Neural cell (in vitro differentiated cells): ENCODE results near the gene NR2F1-AS1. TPM values are rescaled to one million over a fixed set of nuclear protein-coding genes. Genes with fewer than 3 reads are reported as not detected.

Experiments
- H2AFZ ChIP-seq: fragments of 200-600, 300-800 bp; sonication (generic), shearing (Covaris generic); 2 replicates; pipeline ENCODE4 v1.6.0; 2014; ENCODE audit warnings: low read depth, mild to moderate bottlenecking, antibody characterized with exemption, low read length, moderate library complexity
- H3F3A ChIP-seq: fragments of 200-600 bp; shearing (Covaris generic); 2 replicates; pipeline ENCODE4 v1.6.1; 2016; ENCODE audit warnings: mild to moderate bottlenecking, moderate library complexity, mixed read lengths, antibody characterized with exemption, low read length; ENCODE audit not compliant: insufficient read depth, poor library complexity, severe bottlenecking
- H3K27ac ChIP-seq: fragments of 200-600, 300-800 bp; sonication (generic), shearing (Covaris generic); 2 replicates; pipeline ENCODE4 v1.5.1; 2014; ENCODE audit warnings: mild to moderate bottlenecking, low read length, moderate library complexity
- H3K27me3 ChIP-seq: fragments of 300-800, 200-600 bp; sonication (generic), shearing (Covaris generic); 2 replicates; pipeline ENCODE4 v1.6.0; 2014; ENCODE audit warnings: mild to moderate bottlenecking, low read depth, low read length, moderate library complexity; ENCODE audit not compliant: insufficient read depth
- H3K36me3 ChIP-seq: fragments of 300-800, 200-600 bp; sonication (generic), shearing (Covaris generic); 2 replicates; pipeline ENCODE4 v1.5.1; 2014; ENCODE audit warnings: mild to moderate bottlenecking, antibody characterized with exemption, low read length, moderate library complexity; ENCODE audit not compliant: insufficient read depth
- H3K4me2 ChIP-seq: fragments of 300-800, 200-600 bp; sonication (generic), shearing (Covaris generic); 2 replicates; pipeline ENCODE4 v1.6.0; 2014; ENCODE audit warnings: mild to moderate bottlenecking, low read length
- H3K4me3 ChIP-seq: fragments of 300-800, 200-600 bp; sonication (generic), shearing (Covaris generic); 2 replicates; pipeline ENCODE4 v1.5.1; 2014; ENCODE audit warnings: mild to moderate bottlenecking, low read length, moderate library complexity
- H3K79me2 ChIP-seq: fragments of 200-600 bp; shearing (Covaris generic); replicated peaks from 2 replicates; pipeline ENCODE4 v1.6.0; 2014; ENCODE audit warnings: mild to moderate bottlenecking, low read length, moderate library complexity; ENCODE audit not compliant: insufficient read depth
- H3K9ac ChIP-seq: fragments of 300-800, 200-600 bp; sonication (generic), shearing (Covaris generic); 2 replicates; pipeline ENCODE4 v1.6.1; 2016; ENCODE audit warnings: mild to moderate bottlenecking, low read length, mixed read lengths
- H3K9me2 ChIP-seq: fragments of 200-600 bp; shearing (Covaris generic); 2 replicates; pipeline ENCODE4 v1.6.1; 2016; ENCODE audit warnings: mild to moderate bottlenecking, low read length, mixed read lengths; ENCODE audit not compliant: insufficient read depth
- H3K9me3 ChIP-seq: fragments of 200-600, 300-800 bp; sonication (generic), shearing (Covaris generic); 2 replicates; pipeline ENCODE4 v1.6.1; 2016; ENCODE audit warnings: mild to moderate bottlenecking, mixed run types, low read length, moderate library complexity, mixed read lengths
- H4K20me1 ChIP-seq: fragments of 200-600 bp; shearing (Covaris generic); 2 replicates; pipeline ENCODE4 v1.6.1; 2016; ENCODE audit warnings: mild to moderate bottlenecking, mixed run types; ENCODE audit not compliant: insufficient read depth
- EP300 ChIP-seq: fragments of 450-650 bp; conservative IDR thresholded peaks from 2 replicates; pipeline ENCODE4 v1.6.1; 2014; ENCODE audit warnings: antibody characterized with exemption, mild to moderate bottlenecking, moderate library complexity; ENCODE audit not compliant: poor library complexity, severe bottlenecking
- EZH2 ChIP-seq: fragments of 200-600, 300-800 bp; shearing (Covaris generic), sonication (generic); IDR thresholded peaks from 2 replicates; pipeline ENCODE4 v1.6.1; 2014; ENCODE audit warnings: antibody characterized with exemption, low read length, borderline replicate concordance, mild to moderate bottlenecking; ENCODE audit not compliant: insufficient read depth, poor library complexity, severe bottlenecking
- MXI1 ChIP-seq: fragments of 450-650 bp; conservative IDR thresholded peaks from 2 replicates; pipeline ENCODE4 v1.6.1; 2014; ENCODE audit warnings: antibody characterized with exemption, mild to moderate bottlenecking; ENCODE audit not compliant: poor library complexity, severe bottlenecking
- POLR2AphosphoS5 ChIP-seq: IDR thresholded peaks from 2 replicates; pipeline ENCODE4 v1.6.1; 2012
- RAD21 ChIP-seq: fragments of 450-650 bp; conservative IDR thresholded peaks from 2 replicates; pipeline ENCODE4 v1.6.1; 2014; ENCODE audit warnings: antibody characterized with exemption, mild to moderate bottlenecking, moderate library complexity
- SMC3 ChIP-seq: fragments of 450-650 bp; conservative IDR thresholded peaks from 2 replicates; pipeline ENCODE4 v1.6.1; 2014; ENCODE audit warnings: antibody characterized with exemption, mild to moderate bottlenecking, moderate library complexity; ENCODE audit not compliant: poor library complexity
- TAF1 ChIP-seq: IDR thresholded peaks from 2 replicates; pipeline ENCODE4 v1.6.1; 2012; ENCODE audit warnings: low read depth
- polyA plus RNA-seq: library from polyadenylated mRNA; depleted of rRNA; stranded (reverse); fragments of >200 nt; gene quantifications from 2 replicates; pipeline ENCODE4 v1.2.3, GENCODE V29; 2014
- TF ChIP-seq, protein P1 (sequence below): IDR thresholded peaks from 2 replicates; pipeline ENCODE4 v1.6.1; 2012; ENCODE audit warnings: borderline replicate concordance
- TF ChIP-seq, protein P2 (sequence below): fragments of 450-650 bp; IDR thresholded peaks from 2 replicates; pipeline ENCODE4 v1.5.1; 2014; ENCODE audit warnings: antibody characterized with exemption, mild to moderate bottlenecking, moderate library complexity; ENCODE audit not compliant: poor library complexity, severe bottlenecking

Gene NR2F1-AS1
- polyA plus RNA-seq, 1 donor from 2014 or later = 0.24 TPM

DNA sequence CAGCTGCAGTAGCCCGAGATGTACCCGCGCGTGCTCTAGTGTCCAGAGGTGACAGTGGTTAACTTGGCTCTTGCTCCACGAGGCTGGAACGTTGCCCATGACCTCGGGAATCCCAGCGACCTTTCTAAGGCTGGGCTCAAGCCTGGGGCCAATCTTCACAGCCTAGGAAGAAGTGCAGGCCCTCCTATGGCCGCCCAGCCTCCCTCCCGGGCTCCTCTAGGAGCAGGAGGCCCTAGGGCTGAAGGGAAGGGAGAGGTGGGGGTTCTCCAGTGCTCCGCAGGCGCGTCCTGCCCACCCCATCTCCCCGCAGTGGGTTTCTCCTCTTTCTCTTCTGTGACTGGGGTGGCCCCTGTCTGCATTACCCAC lies 15.3 kb upstream of the NR2F1-AS1 start (continued):
- TF ChIP-seq, protein P1, sequence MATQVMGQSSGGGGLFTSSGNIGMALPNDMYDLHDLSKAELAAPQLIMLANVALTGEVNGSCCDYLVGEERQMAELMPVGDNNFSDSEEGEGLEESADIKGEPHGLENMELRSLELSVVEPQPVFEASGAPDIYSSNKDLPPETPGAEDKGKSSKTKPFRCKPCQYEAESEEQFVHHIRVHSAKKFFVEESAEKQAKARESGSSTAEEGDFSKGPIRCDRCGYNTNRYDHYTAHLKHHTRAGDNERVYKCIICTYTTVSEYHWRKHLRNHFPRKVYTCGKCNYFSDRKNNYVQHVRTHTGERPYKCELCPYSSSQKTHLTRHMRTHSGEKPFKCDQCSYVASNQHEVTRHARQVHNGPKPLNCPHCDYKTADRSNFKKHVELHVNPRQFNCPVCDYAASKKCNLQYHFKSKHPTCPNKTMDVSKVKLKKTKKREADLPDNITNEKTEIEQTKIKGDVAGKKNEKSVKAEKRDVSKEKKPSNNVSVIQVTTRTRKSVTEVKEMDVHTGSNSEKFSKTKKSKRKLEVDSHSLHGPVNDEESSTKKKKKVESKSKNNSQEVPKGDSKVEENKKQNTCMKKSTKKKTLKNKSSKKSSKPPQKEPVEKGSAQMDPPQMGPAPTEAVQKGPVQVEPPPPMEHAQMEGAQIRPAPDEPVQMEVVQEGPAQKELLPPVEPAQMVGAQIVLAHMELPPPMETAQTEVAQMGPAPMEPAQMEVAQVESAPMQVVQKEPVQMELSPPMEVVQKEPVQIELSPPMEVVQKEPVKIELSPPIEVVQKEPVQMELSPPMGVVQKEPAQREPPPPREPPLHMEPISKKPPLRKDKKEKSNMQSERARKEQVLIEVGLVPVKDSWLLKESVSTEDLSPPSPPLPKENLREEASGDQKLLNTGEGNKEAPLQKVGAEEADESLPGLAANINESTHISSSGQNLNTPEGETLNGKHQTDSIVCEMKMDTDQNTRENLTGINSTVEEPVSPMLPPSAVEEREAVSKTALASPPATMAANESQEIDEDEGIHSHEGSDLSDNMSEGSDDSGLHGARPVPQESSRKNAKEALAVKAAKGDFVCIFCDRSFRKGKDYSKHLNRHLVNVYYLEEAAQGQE = no peak

DNA sequence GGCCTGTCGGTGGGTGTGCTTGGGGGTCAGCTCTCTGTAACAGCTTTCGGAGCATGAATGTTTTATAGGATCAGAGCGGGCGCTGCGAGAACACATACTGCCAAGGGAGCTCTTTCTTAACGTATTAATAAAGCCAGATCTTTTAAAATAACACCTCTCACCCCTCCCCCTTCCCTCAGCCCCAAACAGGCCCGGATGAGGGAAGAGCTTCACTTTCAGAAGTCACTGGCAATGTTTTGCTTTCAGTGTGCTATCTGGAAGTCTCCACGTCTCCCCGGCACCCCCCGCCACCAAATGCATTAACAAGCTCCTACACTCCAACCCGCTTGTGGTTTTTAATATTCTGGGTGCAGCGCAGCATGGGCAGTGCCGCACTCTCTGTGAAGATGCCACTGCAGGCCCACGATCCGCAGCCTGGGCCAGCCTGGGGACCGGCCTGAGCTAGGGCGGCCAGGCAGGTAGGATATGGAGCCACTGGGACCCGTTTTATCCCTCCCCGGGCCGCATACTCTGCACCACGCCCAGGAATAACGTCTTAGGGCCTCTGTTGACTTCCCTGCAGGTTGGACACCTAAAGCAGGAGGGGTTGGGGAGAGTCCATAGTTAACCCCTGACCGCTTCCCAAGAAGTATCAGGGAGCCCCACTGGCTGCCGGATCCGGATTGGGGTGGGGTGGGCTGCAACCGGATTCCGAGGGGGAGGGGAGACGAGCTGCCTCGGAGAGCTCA lies 14.6 kb upstream of the NR2F1-AS1 start:
- no peaks in the 10 kb centered on the region for H3K79me2 ChIP-seq
- H2AFZ ChIP-seq = no peak overlapping the region
- TF ChIP-seq POLR2AphosphoS5 (no peak), MXI1 (no peak), TAF1 (no peak), RAD21 (no peak), EZH2 (no peak), SMC3 (no peak), EP300 (no peak)
- TF ChIP-seq, protein P2, sequence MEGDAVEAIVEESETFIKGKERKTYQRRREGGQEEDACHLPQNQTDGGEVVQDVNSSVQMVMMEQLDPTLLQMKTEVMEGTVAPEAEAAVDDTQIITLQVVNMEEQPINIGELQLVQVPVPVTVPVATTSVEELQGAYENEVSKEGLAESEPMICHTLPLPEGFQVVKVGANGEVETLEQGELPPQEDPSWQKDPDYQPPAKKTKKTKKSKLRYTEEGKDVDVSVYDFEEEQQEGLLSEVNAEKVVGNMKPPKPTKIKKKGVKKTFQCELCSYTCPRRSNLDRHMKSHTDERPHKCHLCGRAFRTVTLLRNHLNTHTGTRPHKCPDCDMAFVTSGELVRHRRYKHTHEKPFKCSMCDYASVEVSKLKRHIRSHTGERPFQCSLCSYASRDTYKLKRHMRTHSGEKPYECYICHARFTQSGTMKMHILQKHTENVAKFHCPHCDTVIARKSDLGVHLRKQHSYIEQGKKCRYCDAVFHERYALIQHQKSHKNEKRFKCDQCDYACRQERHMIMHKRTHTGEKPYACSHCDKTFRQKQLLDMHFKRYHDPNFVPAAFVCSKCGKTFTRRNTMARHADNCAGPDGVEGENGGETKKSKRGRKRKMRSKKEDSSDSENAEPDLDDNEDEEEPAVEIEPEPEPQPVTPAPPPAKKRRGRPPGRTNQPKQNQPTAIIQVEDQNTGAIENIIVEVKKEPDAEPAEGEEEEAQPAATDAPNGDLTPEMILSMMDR = no peak
- TF ChIP-seq, protein P1 = no peak
- no peak overlapping the region for H3K9ac ChIP-seq
- H4K20me1 ChIP-seq = no peaks in the 10 kb centered on the region
- no peak overlapping the region for H3K4me3 ChIP-seq
- H3K9me2 ChIP-seq = no peaks in the 10 kb centered on the region
- no peaks in the 10 kb centered on the region for H3F3A ChIP-seq
- H3K4me2 ChIP-seq = no peak overlapping the region
- H3K27me3 ChIP-seq = peaks cover 98% of the 10 kb centered on the region
- H3K9me3 ChIP-seq = peaks cover 18% of the 10 kb centered on the region
- no peaks in the 10 kb centered on the region for H3K36me3 ChIP-seq
- H3K27ac ChIP-seq = no peak overlapping the region
